Right renal pelvis (tissue), 4 donors: ENCODE data around the gene KRTAP12-4. TPM values are rescaled to one million over a fixed set of nuclear protein-coding genes. Genes with fewer than 3 reads are reported as not detected.
"Not testable (repeated sequence)": the region's sequence is repeated elsewhere in the genome, so short reads cannot be mapped to it uniquely, and the experiment has no call there.

Experiments used
- DNase-seq, 4 donors: peaks; one replicate each; pipeline ENCODE4 v3.0.0-alpha.2; 2013; ENCODE audit warnings: low read depth in 4 of 4, low spot score in 3 of 4, missing footprints in 1 of 4
- polyA plus RNA-seq, 4 donors: library from polyadenylated mRNA; unstranded; fragments of 120-200 nt; gene quantifications; one replicate each; pipeline ENCODE4 v1.2.1, GENCODE V29; 2013; ENCODE audit not compliant: insufficient read length in 4 of 4

Gene KRTAP12-4
- polyA plus RNA-seq, 4 donors = not detected

DNA sequence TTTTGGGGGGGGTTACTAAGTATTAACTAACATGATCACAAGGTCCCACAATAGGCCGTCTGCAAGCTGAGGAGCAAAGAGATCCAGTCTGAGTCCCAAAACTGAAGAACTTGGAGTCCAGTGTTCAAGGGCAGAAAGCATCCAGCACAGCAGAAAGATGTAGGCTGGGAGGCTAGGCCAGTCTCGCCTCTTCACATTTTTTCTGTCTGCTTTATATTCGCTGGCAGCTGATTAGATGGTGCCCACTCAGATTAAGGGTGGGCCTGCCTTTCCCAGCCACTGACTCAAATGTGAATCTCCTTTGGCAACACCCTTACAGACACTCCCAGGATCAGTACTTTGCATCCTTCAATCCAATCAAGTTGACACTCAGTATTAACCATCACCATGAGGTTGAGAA, 35.3 kb upstream of the KRTAP12-4 start:
- not testable (repeated sequence) for DNase-seq

GRCh38 chr21:44687671-44688070, 33.2 kb upstream of the KRTAP12-4 start:
- DNase-seq = no peak

GRCh38 chr21:44686843-44687561, 32.5 kb upstream of the KRTAP12-4 start:
- no peak for DNase-seq

- no peak for DNase-seq
These were observed 31.7 kb upstream of the KRTAP12-4 start for GRCh38 chr21:44686000-44686781.

- not testable (repeated sequence) for DNase-seq
These were observed 30.6 kb upstream of the KRTAP12-4 start for GRCh38 chr21:44685050-44685449.

- no peak for DNase-seq
These were observed 30.0 kb upstream of the KRTAP12-4 start for GRCh38 chr21:44684483-44684882.

DNA sequence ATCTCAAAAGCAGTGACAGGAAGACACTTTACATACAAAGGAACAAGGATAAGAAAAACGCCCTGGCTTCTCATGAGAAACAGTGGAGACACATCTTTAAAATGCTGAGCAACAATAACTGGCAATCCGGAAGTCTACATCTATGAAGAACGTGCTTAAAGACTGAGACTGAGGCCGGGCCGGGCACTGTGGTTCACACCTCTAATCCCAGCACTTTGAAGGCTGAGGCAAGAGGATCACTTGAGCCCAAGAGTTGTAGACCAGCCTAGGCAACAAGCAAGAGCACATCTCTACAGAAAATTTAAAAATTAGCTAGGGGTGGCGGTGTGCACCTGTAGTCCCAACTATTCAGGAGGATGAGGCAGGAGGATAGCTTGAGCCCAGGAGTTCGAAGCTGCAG, 29.6 kb upstream of the KRTAP12-4 start:
- DNase-seq = no peak

- DNase-seq = no peak
These were observed 28.2 kb upstream of the KRTAP12-4 start for GRCh38 chr21:44682580-44683151.

- DNase-seq = no peak
These were observed 27.6 kb upstream of the KRTAP12-4 start, which contains the start of gene KRTAP12-1 for GRCh38 chr21:44681861-44682579. TSS of gene KRTAP12-1 (minus strand) at chr21:44682163. CDS start at chr21:44682123, 40 bp downstream.

GRCh38 chr21:44681152-44681551, 26.7 kb upstream of the KRTAP12-4 start:
- DNase-seq = no peak

DNA sequence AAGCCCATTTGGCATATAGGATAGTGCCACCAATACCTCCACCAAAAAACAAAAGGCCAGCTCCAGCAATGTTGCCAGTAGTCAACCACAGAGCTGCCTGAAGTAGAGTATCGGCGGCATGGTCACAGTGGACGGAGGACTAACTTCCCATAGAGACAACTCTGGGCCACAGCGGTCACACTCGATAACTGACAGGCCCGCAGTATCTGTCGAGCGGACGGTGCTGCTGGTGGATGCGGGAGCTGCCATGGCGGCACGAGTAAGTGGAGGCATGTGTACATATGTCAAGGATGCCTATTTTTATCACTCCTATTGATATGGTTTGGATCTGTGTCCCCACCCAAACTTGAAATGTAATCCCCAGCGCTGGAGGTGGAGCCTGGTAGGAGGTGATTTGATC, 23.4 kb upstream of the KRTAP12-4 start:
- DNase-seq = no peak

DNA sequence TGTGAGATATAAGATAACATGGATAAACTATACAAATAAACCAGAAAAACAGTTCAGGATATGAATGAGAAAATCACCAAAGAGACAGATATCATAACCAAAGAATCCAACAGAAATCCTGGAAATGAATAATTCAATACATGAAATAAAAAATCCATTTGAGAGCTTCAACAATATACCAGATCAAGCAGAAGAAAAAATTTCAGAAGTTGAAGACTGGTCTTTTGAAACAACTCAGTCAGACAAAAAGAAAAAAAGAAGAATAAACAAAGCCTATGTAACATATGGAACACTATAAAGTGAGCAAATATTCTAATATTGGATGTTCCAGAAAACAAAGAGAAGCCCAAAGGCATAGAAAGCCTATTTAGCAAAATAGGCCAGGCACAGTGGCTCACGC, 17.5 kb upstream of the KRTAP12-4 start:
- no peak for DNase-seq

DNA sequence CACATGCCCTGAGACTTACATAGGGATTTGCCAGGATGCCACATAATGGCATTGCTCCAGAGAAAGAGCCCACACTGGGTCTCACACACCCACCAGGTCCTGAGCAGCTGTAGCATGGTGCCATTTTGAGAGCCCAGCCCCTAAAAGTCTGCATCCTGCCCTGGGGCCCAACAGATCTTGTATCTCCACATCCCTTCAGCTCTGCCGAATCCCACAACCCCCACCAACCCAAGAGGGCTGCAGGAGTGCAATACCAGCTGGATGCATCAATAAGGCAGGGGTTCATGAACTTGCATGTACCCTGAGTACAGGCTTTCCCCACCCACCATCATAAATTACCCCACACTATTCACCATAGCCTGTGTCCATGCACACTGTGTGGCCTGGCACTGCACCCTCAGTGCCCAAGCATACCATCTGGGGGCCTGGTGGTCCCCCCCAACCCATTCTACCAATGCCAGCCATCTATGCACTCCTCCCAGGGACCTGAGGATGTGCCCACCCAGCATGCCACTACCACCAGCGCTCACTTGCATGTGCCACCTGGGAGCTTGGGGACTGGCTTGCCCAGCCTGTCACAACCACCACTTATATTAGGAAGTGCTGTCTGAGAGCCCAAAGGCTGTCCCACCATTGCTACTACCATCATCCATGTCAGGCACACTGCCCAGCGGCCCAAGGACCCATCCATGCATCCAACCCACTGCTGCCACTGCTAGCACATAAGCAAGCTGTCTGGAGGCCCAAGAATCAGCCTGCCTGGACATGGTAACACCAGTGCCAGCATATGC, 16.4 kb upstream of the KRTAP12-4 start:
- no peak for DNase-seq

DNA sequence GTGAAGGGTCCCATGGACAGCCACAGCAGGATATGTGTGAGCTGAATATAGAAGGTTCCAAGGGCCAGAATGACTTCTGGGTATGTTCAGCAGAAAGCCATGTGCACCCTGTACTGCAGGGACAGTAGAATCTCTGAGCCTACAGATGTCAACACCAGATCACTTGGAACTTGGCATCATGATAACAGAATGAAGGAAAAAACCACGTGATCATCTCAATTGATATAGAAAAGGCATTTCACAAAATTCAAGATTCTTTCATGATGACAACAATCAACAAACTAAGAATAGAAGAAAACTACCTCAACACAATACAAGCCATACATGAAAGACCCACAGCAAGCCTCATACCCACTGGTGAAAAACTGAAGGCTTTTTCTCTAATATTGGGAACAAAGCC, 13.2 kb upstream of the KRTAP12-4 start:
- no peak for DNase-seq

DNA sequence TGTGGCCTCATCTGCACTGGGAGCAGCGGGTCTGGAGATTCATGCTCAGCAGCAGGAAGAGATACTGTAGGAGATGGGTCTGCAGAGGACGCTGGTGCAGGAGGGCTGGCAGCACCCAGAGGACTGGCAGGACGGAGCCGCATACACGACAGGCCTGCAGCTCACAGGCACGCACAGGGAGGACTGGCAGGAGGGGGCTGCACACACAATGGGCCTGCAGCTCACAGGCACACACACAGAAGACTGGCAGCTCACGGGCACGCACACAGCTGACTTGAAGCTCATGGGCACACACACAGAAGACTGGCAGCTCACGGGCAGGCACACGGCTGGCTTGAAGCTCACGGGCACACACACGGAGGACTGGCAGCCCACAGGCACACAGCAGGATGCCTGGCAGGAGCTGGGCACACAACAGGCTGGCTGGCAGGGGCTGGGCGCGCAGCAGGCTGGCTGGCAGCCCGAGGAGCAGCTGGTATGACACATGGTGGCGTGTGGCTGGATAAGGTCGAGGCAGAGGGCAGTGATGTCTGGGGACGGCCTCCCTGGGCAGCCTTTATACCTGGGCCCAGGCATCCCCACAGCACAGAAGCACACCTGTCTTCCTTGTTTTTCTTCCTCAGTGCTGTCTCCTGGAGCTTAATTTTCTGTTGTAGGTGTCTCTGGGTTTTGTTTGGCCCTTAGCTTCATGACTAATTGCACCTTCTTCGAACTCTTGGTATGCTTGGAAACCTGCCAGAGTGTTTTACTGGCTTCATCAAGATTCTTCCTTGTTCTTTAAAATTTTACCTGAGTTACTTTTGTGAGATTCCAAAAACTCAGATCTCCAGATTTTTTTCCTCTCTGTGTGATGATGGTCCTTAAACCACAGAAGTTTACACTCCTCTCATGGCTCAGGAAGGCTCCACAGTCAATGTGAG, 12.2 kb upstream of the KRTAP12-4 start, which contains the start of gene KRTAP12-2:
KRTAP12-2 (minus strand) TSS at position 527 of the 920 bp plus-strand sequence; CDS start at position 486, 41 bp downstream.
- no peak for DNase-seq

- no peak for DNase-seq
These were observed 10.2 kb upstream of the KRTAP12-4 start for GRCh38 chr21:44664691-44665090.

GRCh38 chr21:44661567-44661966, 7.1 kb upstream of the KRTAP12-4 start:
- DNase-seq = not testable (repeated sequence)

DNA sequence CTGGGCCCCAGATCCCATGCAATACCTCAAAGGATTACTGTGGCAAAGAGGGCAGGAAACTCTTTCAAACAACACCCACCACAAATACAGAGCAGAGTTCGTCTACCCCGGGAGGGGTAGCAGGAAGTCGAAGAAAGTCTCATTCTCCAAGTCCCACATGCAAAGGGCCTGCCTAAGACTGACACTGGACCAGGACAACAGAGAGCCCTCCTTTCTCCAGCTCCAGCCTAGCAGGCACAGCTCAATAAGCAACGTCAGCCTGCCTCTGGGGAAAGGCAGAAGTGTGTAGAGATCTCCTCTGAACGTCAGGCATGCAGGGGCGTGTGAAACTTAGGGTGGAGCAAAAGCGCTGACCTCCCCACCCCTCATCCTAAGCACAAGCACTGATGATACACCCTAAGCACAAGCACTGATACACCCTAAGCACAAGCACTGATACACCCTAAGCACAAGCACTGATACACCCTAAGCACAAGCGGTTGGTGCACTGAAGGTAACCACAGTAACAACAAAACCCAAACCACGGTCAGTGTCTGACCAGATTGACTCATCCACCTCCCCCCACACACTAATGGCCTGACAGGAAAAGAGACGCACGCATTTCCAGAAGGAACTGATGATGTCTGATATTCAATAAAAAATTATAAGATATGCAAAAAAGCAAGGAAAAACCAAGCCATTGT, 4.6 kb upstream of the KRTAP12-4 start:
- DNase-seq = no peak
